Gastrocnemius medialis (tissue), 4 donors: Measurements from ENCODE around the gene LRRC27.

Experiments used
- POLR2A ChIP-seq, 2 donors: fragments of 450-650 bp; IDR thresholded peaks; one replicate each; pipeline ENCODE4 v1.6.1; 2017; ENCODE audit warnings: antibody characterized with exemption in 2 of 2, mild to moderate bottlenecking in 2 of 2, moderate library complexity in 2 of 2
- TF ChIP-seq, protein P1 (sequence below), 5 experiments: fragments of 450-650 bp in 3 of 5; fragments of 200-600 bp in 2 of 5; sonication (generic) in 2 of 5; IDR thresholded peaks in 4 of 5; conservative IDR thresholded peaks in 1 of 5; 1 replicate in 4 of 5; 2 replicates in 1 of 5; pipeline ENCODE4 v1.5.1; 2016 to 2019; ENCODE audit warnings: antibody characterized with exemption in 5 of 5, mild to moderate bottlenecking in 3 of 5, moderate library complexity in 3 of 5

DNA sequence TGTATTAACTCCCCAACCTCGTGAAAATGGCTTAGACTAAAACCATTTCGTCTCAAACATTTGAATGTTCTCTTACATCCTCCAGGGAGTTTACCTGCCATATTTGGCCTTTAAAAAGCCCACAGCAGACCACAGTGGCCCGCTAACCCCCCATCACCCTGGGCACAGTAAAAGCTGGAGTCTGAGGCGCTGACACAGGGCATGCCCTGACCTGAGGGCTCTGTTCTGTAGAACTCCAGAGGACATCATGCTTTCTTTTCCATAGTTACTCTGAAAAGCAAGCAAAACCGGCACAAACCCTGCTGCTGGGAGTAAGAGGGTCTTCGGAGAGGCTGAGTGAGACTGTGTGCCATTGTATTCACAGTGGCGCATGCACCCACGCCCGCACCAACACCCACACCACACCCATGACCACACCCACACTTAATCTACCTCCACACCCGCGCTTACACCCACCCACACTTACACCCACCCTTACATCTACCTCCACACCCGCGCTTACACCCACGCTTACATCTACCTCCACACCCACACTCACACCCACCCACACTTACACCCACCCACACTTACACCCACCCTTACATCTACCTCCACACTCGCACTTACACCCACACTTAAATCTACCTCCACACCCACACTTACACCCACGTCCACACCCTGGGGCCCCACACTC, 32.1 kb downstream of the LRRC27 start:
- TF ChIP-seq POLR2A (IDR thresholded peaks at IDR 0.05): no peak
- TF ChIP-seq, protein P1, sequence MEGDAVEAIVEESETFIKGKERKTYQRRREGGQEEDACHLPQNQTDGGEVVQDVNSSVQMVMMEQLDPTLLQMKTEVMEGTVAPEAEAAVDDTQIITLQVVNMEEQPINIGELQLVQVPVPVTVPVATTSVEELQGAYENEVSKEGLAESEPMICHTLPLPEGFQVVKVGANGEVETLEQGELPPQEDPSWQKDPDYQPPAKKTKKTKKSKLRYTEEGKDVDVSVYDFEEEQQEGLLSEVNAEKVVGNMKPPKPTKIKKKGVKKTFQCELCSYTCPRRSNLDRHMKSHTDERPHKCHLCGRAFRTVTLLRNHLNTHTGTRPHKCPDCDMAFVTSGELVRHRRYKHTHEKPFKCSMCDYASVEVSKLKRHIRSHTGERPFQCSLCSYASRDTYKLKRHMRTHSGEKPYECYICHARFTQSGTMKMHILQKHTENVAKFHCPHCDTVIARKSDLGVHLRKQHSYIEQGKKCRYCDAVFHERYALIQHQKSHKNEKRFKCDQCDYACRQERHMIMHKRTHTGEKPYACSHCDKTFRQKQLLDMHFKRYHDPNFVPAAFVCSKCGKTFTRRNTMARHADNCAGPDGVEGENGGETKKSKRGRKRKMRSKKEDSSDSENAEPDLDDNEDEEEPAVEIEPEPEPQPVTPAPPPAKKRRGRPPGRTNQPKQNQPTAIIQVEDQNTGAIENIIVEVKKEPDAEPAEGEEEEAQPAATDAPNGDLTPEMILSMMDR (IDR thresholded peaks at IDR 0.05 in 4 of 5, conservative IDR thresholded peaks at IDR 0.05 in 1 of 5): no peak
